Upper lobe of left lung (tissue), 6 donors: Measurements from ENCODE around the gene ZNF423. TPM values are rescaled to one million over a fixed set of nuclear protein-coding genes. Genes with fewer than 3 reads are reported as not detected.

Experiments
- ATAC-seq, 2 donors: fragments of 200-7000 bp; cut with Tn5 transposase; one replicate each; pipeline ENCODE4 v1.9.1; 2022; ENCODE audit warnings: mild to moderate bottlenecking in 2 of 2, moderate library complexity in 2 of 2; ENCODE audit not compliant: low FRiP score in 2 of 2
- DNase-seq, 2 donors: peaks; one replicate each; pipeline ENCODE4 v3.0.0-alpha.2; 2019 to 2020
- H3K27ac ChIP-seq, 4 donors: fragments of 200-600 bp; sonication (generic); one replicate each; pipeline ENCODE4 v1.5.1; 2016 to 2019
- H3K27me3 ChIP-seq, 4 donors: fragments of 200-600 bp; sonication (generic); one replicate each; pipeline ENCODE4 v1.5.1; 2017 to 2019
- H3K36me3 ChIP-seq, 4 donors: fragments of 200-600 bp; sonication (generic); one replicate each; pipeline ENCODE4 v1.5.1; 2016 to 2019
- H3K4me1 ChIP-seq, 4 donors: fragments of 200-600 bp; sonication (generic); one replicate each; pipeline ENCODE4 v1.5.1; 2018 to 2019
- H3K4me3 ChIP-seq, 4 donors: fragments of 200-600 bp; sonication (generic); one replicate each; pipeline ENCODE4 v1.5.1; 2017 to 2019; ENCODE audit warnings: mild to moderate bottlenecking in 2 of 4, moderate library complexity in 1 of 4
- H3K9me3 ChIP-seq, 4 donors: fragments of 200-600 bp; sonication (generic); one replicate each; pipeline ENCODE4 v1.5.1; 2018 to 2019
- CTCF ChIP-seq, 6 experiments: fragments of 450-650 bp in 4 of 6; fragments of 200-600 bp in 2 of 6; sonication (generic) in 2 of 6; IDR thresholded peaks; one replicate each; pipeline ENCODE4 v1.5.1; 2016 to 2019; ENCODE audit warnings: antibody characterized with exemption in 6 of 6
- EP300 ChIP-seq, 4 donors: sonication (generic); formaldehyde crosslinking; IDR thresholded peaks; one replicate each; pipeline ENCODE4 v1.5.1; 2017; ENCODE audit warnings: antibody characterized with exemption in 4 of 4, control low read depth in 2 of 4
- POLR2A ChIP-seq, 4 donors: fragments of 450-650 bp; IDR thresholded peaks; one replicate each; pipeline ENCODE4 v1.5.1; 2016 to 2017; ENCODE audit warnings: antibody characterized with exemption in 4 of 4, mild to moderate bottlenecking in 2 of 4
- POLR2AphosphoS5 ChIP-seq, 2 donors: sonication (generic); formaldehyde crosslinking; IDR thresholded peaks; one replicate each; pipeline ENCODE4 v1.5.1; 2017; ENCODE audit warnings: antibody characterized with exemption in 2 of 2
- WGBS, 2 donors: methylation state at CpG; one replicate each; pipeline ENCODE4 v1.1.5; 2017 to 2018; 5-methylcytosine and 5-hydroxymethylcytosine counted together
- total RNA-seq, 6 donors: library from RNA; depleted of rRNA in 4 of 6; stranded (reverse); fragments of >200 nt in 4 of 6; gene quantifications; one replicate each; pipeline versions ENCODE4 v1.1.0 to v1.2.1, GENCODE V29; 2016 to 2021
- donor health status: DM: no; HTN: no; CAD: no; lungs with moderate emphysema.
- donor health status: DM: no; HTN: yes; CAD: no; lungs with severe emphysema.

ZNF423 gene
- 10 to 100 TPM in 2 of 6 donors, 1 to 10 TPM in 4; 4.1 to 11.4 (median 6.7) TPM for total RNA-seq

DNA sequence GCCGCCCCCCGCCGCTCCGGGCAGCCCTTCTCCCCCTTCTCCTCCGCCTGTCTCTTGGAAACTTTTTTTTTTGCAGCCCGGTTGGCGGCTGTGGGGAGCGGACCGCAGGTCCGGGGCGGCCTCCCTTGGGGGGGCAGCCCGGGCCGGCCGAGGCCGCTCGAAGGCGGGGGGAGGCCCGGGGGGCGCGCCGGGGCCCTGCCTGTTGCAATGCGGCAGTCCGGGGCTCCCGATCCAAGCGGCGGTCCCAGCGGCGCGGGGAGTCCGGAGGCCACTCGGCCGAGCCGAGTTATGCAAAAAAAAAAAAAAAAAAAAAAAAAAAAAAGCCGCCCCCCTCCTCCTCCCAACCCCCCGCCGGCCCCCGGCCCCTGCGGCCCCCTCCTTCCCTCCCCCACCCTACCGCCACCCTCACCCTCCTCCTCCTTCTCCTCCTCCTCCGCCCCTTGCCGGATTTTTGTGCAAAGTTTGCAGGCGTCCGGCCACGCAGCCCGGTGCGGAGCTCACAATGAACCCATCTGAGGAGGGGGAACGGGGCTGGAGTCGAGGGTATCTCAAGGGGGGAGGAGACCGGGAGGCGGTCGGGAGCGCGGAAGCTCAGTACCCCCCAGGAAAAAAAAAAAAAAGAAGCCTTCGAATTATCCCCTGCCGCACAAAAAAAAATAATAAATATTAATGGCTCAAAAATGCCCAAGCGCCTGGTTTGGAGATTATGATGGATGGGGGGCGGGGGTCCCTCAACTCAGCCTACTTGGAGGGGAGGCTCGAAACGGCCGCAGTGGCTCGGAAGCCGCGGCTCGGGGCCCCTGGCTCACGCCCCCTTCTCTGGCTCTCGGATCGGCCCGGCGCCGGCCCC lies at the start of gene ZNF423:
Gene ZNF423 (minus strand): TSS at position 291 of the 850 bp plus-strand sequence. CDS start 338 bp downstream, outside the sequence.
- peak within 1 kb of the TSS; percentile 69 to 90 (median 74) for H3K4me3 ChIP-seq
- ATAC-seq (no peak), DNase-seq (peak in 1 of 2 donors; percentile 87)
- H3K27ac ChIP-seq = peak within 1 kb of the TSS; percentile 85 to 94 (median 92)
- no peaks in the 10 kb centered on the region for H3K9me3 ChIP-seq
- peaks cover 0 to 18% (median 9%) of the 10 kb centered on the region in 4 donors for H3K27me3 ChIP-seq
- 0 to 1% methylated on average over 30 to 41 of the region's 70 CpGs for WGBS, 2 donors
- H3K4me1 ChIP-seq = peaks cover 32 to 65% (median 43%) of the 10 kb centered on the region in 4 donors
- TF ChIP-seq POLR2AphosphoS5 (IDR thresholded peaks at IDR 0.05) (no peak), CTCF (IDR thresholded peaks at IDR 0.05) (no peak), EP300 (IDR thresholded peaks at IDR 0.05) (no peak), POLR2A (IDR thresholded peaks at IDR 0.05) (no peak)
- H3K36me3 ChIP-seq = no peaks in the 10 kb centered on the region

DNA sequence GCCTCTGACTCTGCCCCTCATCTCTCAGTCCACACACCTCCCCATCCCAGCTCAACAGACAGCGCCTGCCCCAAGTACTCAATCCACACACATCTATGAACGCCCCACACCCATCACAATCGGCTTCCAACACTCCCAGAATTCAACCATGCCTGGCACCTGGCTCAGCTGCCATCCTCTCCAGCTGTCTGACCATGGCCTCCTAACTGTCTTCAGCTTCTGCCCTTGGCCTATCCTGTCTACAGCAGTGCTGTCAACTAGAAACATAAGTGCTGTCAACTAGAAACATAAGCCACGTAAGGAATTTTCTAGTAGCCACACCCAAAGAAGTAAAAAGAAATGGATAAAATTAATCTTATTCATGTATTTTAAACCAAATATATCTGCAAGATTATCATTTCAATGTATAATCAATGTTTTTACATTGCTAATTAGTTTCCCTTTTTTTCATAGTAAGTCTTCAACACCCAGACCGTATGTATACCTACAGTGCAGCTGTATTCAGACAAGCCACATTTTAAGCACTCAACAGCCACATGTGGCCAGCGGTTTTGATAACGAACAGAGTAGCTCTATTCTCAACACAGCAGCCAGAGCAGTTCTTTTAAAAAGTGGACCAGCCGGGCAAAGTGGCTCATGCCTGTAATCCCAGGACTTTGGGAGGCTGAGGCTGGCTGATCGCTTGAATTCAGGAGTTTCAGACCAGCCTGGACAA lies 48.6 kb upstream of the ZNF423 start:
- H3K4me1 ChIP-seq = no peaks in the 10 kb centered on the region
- DNase-seq (no peak), ATAC-seq (no peak)
- TF ChIP-seq POLR2A (IDR thresholded peaks at IDR 0.05) = no peak
- TF ChIP-seq CTCF (IDR thresholded peaks at IDR 0.05) = no peak
- no peak for TF ChIP-seq POLR2AphosphoS5 (IDR thresholded peaks at IDR 0.05)
- no peak for TF ChIP-seq EP300 (IDR thresholded peaks at IDR 0.05)
- H3K36me3 ChIP-seq = no peaks in the 10 kb centered on the region
- no peaks in the 10 kb centered on the region for H3K9me3 ChIP-seq
- no peak overlapping the region for H3K27ac ChIP-seq
- WGBS, 2 donors = 87 to 92% methylated on average over 8 to 9 of the region's 9 CpGs
- H3K27me3 ChIP-seq = no peaks in the 10 kb centered on the region
- no peak overlapping the region for H3K4me3 ChIP-seq

DNA sequence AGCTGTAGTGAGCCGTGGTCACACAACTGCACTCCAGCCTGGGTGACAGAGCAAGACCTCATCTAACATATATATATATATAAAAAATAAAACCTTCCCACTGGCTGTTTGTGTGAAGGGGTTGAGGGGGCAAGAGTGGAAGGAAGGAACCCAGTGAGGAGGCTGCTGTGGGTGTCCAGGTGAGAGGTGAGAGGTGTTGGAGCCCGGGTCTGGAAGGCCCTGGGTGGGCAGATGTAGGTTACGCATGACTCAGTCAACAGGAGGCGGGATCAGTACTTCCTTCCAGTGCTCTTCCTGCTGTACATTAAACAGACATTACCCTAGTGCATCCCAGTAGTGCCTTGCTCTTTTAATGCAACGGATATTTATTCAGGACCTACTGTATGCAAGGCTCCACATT lies 47.0 kb upstream of the ZNF423 start:
- TF ChIP-seq POLR2A (IDR thresholded peaks at IDR 0.05) (no peak), CTCF (IDR thresholded peaks at IDR 0.05) (no peak), POLR2AphosphoS5 (IDR thresholded peaks at IDR 0.05) (no peak), EP300 (IDR thresholded peaks at IDR 0.05) (no peak)
- no peak for ATAC-seq

GRCh38 chr16:49901711-49902110 lies 45.8 kb upstream of the ZNF423 start:
- Histone ChIP-seq H3K4me1 (no peaks in the 10 kb centered on the region), H3K36me3 (no peaks in the 10 kb centered on the region), H3K4me3 (no peak overlapping the region), H3K9me3 (no peaks in the 10 kb centered on the region), H3K27me3 (no peaks in the 10 kb centered on the region), H3K27ac (no peak overlapping the region)
- TF ChIP-seq POLR2AphosphoS5 (IDR thresholded peaks at IDR 0.05) (no peak), CTCF (IDR thresholded peaks at IDR 0.05) (no peak), EP300 (IDR thresholded peaks at IDR 0.05) (no peak), POLR2A (IDR thresholded peaks at IDR 0.05) (no peak)
- DNase-seq = no peak
- ATAC-seq = no peak
- 84 to 86% methylated on average over 9 of the region's 9 CpGs for WGBS, 2 donors

More for the DNA sequence above, 47.0 kb upstream of the ZNF423 start:
- no peak for DNase-seq
- 67 to 73% methylated on average over 5 of the region's 5 CpGs for WGBS, 2 donors
- H3K27ac ChIP-seq = no peak overlapping the region
- H3K4me1 ChIP-seq = no peaks in the 10 kb centered on the region
- H3K27me3 ChIP-seq = no peaks in the 10 kb centered on the region
- no peak overlapping the region for H3K4me3 ChIP-seq
- no peaks in the 10 kb centered on the region for H3K9me3 ChIP-seq
- H3K36me3 ChIP-seq = no peaks in the 10 kb centered on the region
